Transverse colon (tissue), 4 donors: ENCODE measurements around the gene ISG20.

ENCODE experiments used
- EP300 ChIP-seq: sonication (generic); formaldehyde crosslinking; IDR thresholded peaks from one replicate; pipeline ENCODE4 v1.6.1; 2017; ENCODE audit warnings: antibody characterized with exemption, low read depth
- POLR2A ChIP-seq: fragments of 450-650 bp; IDR thresholded peaks from one replicate; pipeline ENCODE4 v1.6.1; 2016; ENCODE audit warnings: antibody characterized with exemption, mild to moderate bottlenecking, moderate library complexity
- POLR2AphosphoS5 ChIP-seq, 3 donors: sonication (generic); formaldehyde crosslinking; IDR thresholded peaks; one replicate each; pipeline ENCODE4 v1.6.1; 2016; ENCODE audit warnings: antibody characterized with exemption in 3 of 3
- TF ChIP-seq, protein P1 (sequence below), 5 experiments: fragments of 200-600 bp in 3 of 5; fragments of 450-650 bp in 2 of 5; sonication (generic) in 3 of 5; IDR thresholded peaks; 1 replicate in 2 of 5; 2 replicates in 3 of 5; pipeline ENCODE4 v1.5.1; 2016 to 2017; ENCODE audit warnings: antibody characterized with exemption in 5 of 5, inconsistent platforms in 3 of 5, mild to moderate bottlenecking in 2 of 5, moderate library complexity in 1 of 5

DNA sequence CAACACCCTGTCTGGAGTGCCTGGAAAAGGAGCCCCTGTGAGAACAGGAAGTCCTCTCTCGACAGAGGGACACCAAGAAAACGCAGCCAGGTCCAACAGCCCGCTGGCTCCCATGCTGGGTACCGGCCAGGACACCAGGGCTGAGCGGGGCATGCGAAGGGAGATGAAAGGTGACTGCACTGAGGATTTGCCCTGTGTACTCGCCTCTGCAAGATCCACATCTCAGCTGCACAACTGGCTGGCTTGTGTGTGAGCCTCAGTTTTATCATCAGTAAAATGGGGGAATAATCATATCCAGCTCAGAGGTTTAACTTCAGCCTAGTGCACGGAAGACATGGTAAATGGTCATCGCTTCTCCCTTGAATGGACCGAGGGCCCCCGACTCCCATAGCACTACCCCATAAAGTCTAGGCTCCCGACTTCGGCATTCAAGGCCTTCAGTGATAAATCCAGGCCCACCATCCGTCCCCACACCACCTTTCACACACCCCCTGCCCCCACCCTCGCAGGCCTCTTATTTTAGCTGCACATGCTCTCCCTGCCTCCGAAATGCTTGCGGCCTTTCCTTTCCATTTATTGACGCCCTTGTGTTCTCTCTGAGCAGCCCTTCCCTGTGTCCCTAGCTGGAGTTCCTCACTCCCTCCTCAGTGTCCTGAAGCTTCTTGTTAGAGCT, 15.8 kb downstream of the ISG20 start:
- TF ChIP-seq POLR2AphosphoS5 (IDR thresholded peaks at IDR 0.05) (no peak), POLR2A (no peak), EP300 (no peak)
- TF ChIP-seq, protein P1, sequence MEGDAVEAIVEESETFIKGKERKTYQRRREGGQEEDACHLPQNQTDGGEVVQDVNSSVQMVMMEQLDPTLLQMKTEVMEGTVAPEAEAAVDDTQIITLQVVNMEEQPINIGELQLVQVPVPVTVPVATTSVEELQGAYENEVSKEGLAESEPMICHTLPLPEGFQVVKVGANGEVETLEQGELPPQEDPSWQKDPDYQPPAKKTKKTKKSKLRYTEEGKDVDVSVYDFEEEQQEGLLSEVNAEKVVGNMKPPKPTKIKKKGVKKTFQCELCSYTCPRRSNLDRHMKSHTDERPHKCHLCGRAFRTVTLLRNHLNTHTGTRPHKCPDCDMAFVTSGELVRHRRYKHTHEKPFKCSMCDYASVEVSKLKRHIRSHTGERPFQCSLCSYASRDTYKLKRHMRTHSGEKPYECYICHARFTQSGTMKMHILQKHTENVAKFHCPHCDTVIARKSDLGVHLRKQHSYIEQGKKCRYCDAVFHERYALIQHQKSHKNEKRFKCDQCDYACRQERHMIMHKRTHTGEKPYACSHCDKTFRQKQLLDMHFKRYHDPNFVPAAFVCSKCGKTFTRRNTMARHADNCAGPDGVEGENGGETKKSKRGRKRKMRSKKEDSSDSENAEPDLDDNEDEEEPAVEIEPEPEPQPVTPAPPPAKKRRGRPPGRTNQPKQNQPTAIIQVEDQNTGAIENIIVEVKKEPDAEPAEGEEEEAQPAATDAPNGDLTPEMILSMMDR (IDR thresholded peaks at IDR 0.05), result no peak
